Measurements from ENCODE around the gene DIPK1A. TPM values are rescaled to one million over a fixed set of nuclear protein-coding genes. Genes with fewer than 3 reads are reported as not detected.

DIPK1A gene
- total RNA-seq (2014; rRNA removed; shearing (Covaris generic); ENCODE audit: low replicate concordance) = 8.6 TPM in 2 replicates

DNA sequence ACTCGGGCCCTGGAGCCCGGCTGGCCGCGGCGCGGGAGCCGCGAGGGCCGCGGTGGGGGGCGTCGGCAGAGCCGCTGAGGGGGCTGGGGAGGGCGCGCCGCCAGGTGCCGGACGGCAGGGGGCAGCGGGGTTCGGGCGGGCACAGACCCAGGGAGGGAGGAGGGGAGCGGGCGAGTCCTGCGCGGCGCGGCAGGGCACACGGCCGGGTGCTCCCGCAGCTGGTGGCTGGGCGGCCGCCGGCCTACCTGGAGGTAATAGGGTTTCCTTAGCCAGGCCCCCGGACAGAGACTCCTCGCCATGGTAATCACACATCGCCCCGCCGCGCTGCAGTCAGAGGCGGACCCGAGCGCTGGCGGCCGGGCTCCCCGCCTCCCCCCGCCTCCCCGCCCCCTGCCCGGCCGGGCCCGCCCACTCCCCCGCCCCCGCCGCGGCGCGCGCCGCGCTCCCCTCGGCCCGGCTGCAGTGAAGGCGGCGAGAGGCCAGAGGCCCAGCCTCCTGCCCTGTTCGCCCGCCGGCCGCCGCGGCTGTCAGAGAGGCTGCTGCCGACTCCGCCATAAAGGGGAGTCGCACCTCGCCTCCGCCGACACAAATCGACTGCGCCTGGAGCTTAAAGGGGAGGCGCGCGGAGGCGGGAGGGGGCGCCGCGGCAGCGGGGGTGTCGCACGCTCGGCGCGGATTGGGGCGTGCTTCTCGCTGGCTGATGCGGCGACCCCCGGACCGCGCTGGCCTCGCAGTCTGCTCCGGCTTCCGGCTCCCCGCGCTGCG, at the start of gene DIPK1A:
Gene DIPK1A, minus strand, starts transcription at position 332 of the 765 bp plus-strand sequence. Its CDS starts 33 bp downstream, at position 299.
- in situ Hi-C loops (cut with HindIII; ENCODE audit: low pct_unique_long_range_greater_than_20kb, low sequenced_read_pairs) = no loop called here
- DNase-seq (ENCODE audit: low read depth) = peak; percentile 73

- in situ Hi-C loops (cut with HindIII; ENCODE audit: low pct_unique_long_range_greater_than_20kb, low sequenced_read_pairs) = no loop called here
- no peak for DNase-seq (ENCODE audit: low read depth)
Observed at GRCh38 chr1:93007941-93008577, 46.8 kb upstream of the DIPK1A start.

GRCh38 chr1:93005252-93005598, 44.0 kb upstream of the DIPK1A start:
- in situ Hi-C loops (cut with HindIII; ENCODE audit: low pct_unique_long_range_greater_than_20kb, low sequenced_read_pairs) = no loop called here

GRCh38 chr1:93004566-93005251, 43.4 kb upstream of the DIPK1A start:
- DNase-seq (ENCODE audit: low read depth) = no peak
- in situ Hi-C loops (cut with HindIII; ENCODE audit: low pct_unique_long_range_greater_than_20kb, low sequenced_read_pairs) = no loop called here

More at GRCh38 chr1:93005252-93005598, 44.0 kb upstream of the DIPK1A start:
- DNase-seq (ENCODE audit: low read depth) = no peak

DNA sequence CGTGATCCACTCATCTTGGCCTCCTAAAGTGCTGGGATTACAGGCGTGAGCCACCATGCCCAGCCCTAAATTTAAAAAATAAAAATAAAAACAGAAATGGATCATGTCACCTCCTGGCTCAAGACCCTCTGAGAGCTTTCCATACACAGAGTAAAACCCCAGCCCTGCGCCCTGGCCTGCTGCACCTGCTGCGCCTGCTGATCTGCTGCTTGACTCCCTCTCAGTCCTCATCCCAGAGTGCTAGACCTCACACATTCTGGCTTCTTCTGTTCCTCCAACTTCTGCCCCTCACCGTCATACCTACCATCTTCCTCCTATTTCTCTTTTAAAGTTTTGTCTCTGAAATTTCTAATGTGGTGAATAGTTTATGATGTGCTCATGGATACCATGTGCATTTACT, 42.7 kb upstream of the DIPK1A start:
- in situ Hi-C loops (cut with HindIII; ENCODE audit: low pct_unique_long_range_greater_than_20kb, low sequenced_read_pairs) = no loop called here
- DNase-seq (ENCODE audit: low read depth) = no peak

DNA sequence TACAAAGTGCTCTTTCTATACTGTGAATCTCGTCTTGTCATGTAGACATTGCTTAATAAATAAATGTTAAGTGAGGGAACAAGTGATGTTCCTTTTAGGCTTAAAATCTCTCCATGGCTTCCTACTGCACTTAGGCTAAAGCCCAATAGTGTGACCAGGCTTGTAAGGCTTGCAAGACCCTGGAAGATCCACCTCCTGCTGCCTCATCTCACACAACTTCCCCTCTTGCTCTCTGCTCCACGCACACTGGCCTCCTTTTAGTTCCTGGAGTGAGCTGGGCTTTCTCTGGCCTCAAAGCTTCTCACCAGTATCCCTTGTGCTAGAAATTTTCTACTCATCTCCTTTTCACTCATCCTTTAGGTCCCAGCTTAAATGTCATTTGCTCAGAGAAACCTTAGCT, 41.5 kb upstream of the DIPK1A start:
- DNase-seq (ENCODE audit: low read depth) = no peak
- in situ Hi-C loops (cut with HindIII; ENCODE audit: low pct_unique_long_range_greater_than_20kb, low sequenced_read_pairs) = no loop called here

- DNase-seq (ENCODE audit: low read depth) = no peak
- in situ Hi-C loops (cut with HindIII; ENCODE audit: low pct_unique_long_range_greater_than_20kb, low sequenced_read_pairs) = no loop called here
Observed at GRCh38 chr1:93001893-93002292, 40.6 kb upstream of the DIPK1A start.

DNA sequence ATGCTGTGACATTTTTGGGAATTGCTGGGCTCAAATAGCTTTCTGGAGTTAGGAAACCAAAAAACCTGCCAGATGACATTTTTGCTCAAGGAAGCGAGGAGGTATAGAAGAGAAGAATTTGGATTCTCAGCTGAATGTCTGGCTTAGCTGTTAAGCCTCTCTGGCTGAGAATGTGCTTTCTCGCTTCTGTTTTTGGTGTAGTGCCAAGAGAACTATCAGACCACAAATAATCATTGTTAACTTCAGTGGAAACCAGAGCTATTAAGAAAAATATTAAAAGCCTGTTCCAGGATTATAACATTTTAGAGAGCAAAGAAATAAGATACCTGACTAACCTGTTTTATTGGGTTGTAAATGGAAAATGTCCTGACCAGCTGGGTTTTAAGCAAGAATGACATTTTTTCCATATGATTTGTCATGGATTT, 39.5 kb upstream of the DIPK1A start:
- in situ Hi-C loops (cut with HindIII; ENCODE audit: low pct_unique_long_range_greater_than_20kb, low sequenced_read_pairs) = no loop called here
- DNase-seq (ENCODE audit: low read depth) = no peak

GRCh38 chr1:93000291-93000690, 39.0 kb upstream of the DIPK1A start:
- in situ Hi-C loops (cut with HindIII; ENCODE audit: low pct_unique_long_range_greater_than_20kb, low sequenced_read_pairs) = no loop called here
- DNase-seq (ENCODE audit: low read depth) = no peak

DNA sequence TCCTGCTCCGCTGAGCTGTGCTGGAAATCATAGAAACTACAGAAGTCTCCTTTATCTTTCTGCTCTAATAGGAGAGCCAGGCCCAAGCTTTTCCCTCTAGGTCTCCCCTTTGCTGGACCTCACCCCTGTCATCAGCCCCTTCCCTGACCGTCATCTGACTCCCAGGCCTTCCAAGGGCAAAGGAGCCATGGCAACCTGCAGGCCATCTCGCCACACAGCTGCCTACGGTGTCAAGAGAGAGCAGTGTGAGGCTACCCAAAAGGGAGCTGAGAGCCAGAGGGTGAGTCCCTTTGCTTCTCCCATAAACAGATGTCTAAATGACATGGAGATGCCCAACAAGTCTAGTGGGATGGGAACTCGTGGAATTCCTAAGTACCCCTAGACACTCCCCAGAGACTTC, 37.6 kb upstream of the DIPK1A start:
- in situ Hi-C loops (cut with HindIII; ENCODE audit: low pct_unique_long_range_greater_than_20kb, low sequenced_read_pairs) = no loop called here
- no peak for DNase-seq (ENCODE audit: low read depth)

DNA sequence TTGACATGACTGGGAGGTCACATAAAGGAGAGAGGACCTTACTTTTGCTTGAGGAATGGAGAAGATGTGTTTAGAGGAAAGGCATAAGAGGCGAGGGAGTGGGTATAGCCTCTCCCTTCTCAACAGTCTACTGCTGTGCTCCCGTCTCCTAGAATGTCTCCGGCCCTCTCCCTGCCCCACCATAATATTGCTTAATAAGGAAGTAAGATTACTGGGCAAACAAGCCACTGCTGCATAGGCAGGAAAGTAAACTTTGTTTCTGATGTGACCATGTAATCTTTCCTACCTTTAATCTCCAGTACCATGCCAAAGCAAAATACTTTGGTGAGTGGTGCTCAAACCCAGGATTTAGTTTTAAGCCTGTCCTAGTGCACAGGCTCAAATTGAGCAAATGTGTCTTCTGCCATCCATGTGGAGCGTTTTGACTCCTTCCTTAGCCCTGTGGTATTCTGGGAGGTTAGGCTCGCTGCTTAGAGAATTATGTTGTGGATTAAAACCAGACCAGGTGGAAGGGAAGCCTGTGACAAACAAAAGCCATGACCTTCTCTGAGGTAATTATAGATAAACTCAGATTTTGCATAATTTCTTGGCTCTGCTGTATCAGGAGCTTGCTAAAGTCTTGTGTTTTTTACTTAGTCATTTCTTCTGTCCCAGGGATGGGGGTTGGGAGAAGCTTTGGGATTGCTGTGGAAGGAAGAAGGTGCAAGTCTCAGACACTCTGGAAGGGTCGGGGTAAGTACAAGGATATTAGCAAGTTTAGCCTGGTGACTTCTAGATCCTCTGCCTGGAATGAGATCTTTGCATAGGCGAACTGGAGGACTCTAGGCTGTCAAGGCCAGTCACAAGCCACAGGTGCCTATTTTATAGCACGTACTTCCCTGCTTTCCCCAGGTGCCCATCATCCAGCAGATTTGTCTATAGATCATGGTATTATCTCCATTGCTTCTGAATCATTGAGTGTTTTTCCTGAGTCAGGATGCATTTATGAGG, 34.5 kb upstream of the DIPK1A start:
- no peak for DNase-seq (ENCODE audit: low read depth)
- in situ Hi-C loops (cut with HindIII; ENCODE audit: low pct_unique_long_range_greater_than_20kb, low sequenced_read_pairs) = no loop called here

GRCh38 chr1:92994105-92994712, 32.9 kb upstream of the DIPK1A start:
- DNase-seq (ENCODE audit: low read depth) = peak; percentile 55
- in situ Hi-C loops (cut with HindIII; ENCODE audit: low pct_unique_long_range_greater_than_20kb, low sequenced_read_pairs) = no loop called here

DNA sequence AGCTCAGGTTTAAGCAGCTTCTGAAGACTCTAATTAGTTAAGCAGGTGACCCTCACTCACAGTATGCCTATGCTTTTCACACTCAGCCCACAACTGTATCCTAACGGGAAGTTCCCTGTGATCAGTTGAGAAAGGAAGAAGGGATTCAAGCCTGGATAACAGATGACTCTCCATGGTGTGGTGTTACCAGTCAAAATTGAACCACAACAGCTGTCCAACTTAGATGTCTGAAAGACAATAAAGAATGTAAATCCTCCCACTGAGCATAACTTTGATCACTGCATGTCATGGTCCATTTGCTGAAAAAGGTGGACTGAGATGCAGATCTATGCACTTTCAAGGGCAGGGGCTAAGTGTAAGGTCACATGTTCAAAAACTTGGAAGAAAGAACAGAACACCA, 32.3 kb upstream of the DIPK1A start:
- in situ Hi-C loops (cut with HindIII; ENCODE audit: low pct_unique_long_range_greater_than_20kb, low sequenced_read_pairs) = no loop called here
- DNase-seq (ENCODE audit: low read depth) = no peak

GRCh38 chr1:92992877-92993276, 31.6 kb upstream of the DIPK1A start:
- no peak for DNase-seq (ENCODE audit: low read depth)
- in situ Hi-C loops (cut with HindIII; ENCODE audit: low pct_unique_long_range_greater_than_20kb, low sequenced_read_pairs) = no loop called here

DNA sequence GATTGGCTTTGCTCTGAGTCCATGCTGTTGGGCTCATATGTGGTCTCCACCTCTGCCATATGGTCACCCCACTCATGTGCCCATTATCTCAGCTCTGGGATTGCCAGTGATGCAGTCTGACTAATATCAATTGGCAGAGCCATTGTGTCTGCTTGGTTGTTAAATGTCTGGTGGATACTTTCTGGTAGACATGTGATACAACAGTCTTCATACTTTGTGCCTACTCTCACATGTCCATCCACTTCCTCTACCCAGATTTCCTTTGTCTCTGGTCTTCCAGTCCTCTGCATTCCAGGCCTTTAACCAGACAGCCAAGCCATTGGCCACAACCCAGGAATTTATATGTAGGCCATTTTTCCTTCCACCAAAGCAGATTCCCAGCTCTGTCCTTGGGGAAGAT, 30.8 kb upstream of the DIPK1A start:
- in situ Hi-C loops (cut with HindIII; ENCODE audit: low pct_unique_long_range_greater_than_20kb, low sequenced_read_pairs) = no loop called here
- DNase-seq (ENCODE audit: low read depth) = no peak

GRCh38 chr1:92990828-92991227, 29.6 kb upstream of the DIPK1A start:
- in situ Hi-C loops (cut with HindIII; ENCODE audit: low pct_unique_long_range_greater_than_20kb, low sequenced_read_pairs) = no loop called here

GRCh38 chr1:92989936-92990583, 28.8 kb upstream of the DIPK1A start:
- DNase-seq (ENCODE audit: low read depth) = peak; percentile 73
- in situ Hi-C loops (cut with HindIII; ENCODE audit: low pct_unique_long_range_greater_than_20kb, low sequenced_read_pairs) = no loop called here

More at GRCh38 chr1:92990828-92991227, 29.6 kb upstream of the DIPK1A start:
- no peak for DNase-seq (ENCODE audit: low read depth)

All from Caki2 (cell line).